ENCODE results near the gene ROBO3.

DNA sequence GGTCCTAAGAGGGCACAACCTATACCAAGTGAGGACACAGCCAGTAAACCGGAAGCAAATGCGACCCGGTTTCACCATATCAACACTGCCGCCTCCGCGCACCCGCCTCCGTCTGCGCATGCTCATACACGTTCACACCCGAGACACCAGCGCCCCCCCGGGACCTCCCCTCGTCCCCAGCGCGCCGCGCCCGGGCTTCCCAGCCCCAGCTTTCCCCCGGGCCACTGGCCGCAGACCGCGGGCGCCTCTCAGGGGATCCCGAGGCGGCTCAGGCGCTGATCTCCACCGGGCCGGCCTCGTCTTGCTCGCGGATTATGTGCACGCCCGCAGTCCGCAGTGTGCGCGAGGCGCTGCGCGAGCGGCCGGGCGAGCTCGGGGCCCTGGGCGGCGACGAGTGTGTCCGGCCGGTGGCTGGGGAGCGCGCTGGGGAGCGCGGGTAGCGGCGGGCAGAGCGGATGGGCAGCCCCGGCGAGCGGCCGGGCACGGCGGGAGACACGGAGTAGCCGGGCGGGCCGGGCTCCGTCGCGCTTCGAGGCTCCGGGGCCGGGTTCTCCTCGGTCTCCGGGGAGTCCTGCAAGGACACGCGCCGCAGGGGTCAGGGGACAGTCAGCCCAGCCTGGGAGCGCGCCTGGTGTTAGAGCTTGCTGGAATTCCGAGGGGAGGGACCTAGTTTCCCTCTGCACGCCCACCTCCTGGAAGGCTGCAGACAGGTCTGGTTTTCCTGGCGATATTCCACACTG lies 55.8 kb downstream of the ROBO3 start:
- TF ChIP-seq EZH2 (IDR thresholded peaks at IDR 0.05; ENCODE audit: insufficient read depth, poor library complexity, severe bottlenecking): no peak
- TF ChIP-seq EZH2phosphoT487 (IDR thresholded peaks at IDR 0.05; ENCODE audit: insufficient read depth, low read depth): no peak

Data from GM23248 (cell line).